Stomach (tissue), 4 donors: ENCODE results near the gene PRR5.

Source experiments
- CTCF ChIP-seq, 7 experiments: fragments of 450-650 bp in 4 of 7; fragments of 200-600 bp in 3 of 7; sonication (generic) in 3 of 7; IDR thresholded peaks; one replicate each; pipeline ENCODE4 v1.5.1; 2016 to 2019; ENCODE audit warnings: antibody characterized with exemption in 7 of 7, control low read depth in 2 of 7, mild to moderate bottlenecking in 1 of 7
- EP300 ChIP-seq: sonication (generic); formaldehyde crosslinking; IDR thresholded peaks from one replicate; pipeline ENCODE4 v1.6.1; 2017; ENCODE audit warnings: antibody characterized with exemption
- POLR2A ChIP-seq, 4 donors: fragments of 450-650 bp; IDR thresholded peaks; one replicate each; pipeline ENCODE4 v1.6.1; 2016; ENCODE audit warnings: antibody characterized with exemption in 4 of 4, control low read depth in 2 of 4, mild to moderate bottlenecking in 1 of 4, moderate library complexity in 1 of 4

- TF ChIP-seq CTCF (IDR thresholded peaks at IDR 0.05), result no peak
- no peak for TF ChIP-seq POLR2A (IDR thresholded peaks at IDR 0.05)
- no peak for TF ChIP-seq EP300
Measured at GRCh38 chr22:44786610-44787009, 84.6 kb downstream of the PRR5 start.
